HCEC 1CT (cell line): ENCODE data around the gene MAGEF1.
A peak's percentile ranks its signal among the peaks of the same experiment; 100 is the strongest.

Experiments
- DNase-seq: peaks from one replicate; pipeline ENCODE4 v3.0.0-alpha.2; 2017

Gene MAGEF1, protein sequence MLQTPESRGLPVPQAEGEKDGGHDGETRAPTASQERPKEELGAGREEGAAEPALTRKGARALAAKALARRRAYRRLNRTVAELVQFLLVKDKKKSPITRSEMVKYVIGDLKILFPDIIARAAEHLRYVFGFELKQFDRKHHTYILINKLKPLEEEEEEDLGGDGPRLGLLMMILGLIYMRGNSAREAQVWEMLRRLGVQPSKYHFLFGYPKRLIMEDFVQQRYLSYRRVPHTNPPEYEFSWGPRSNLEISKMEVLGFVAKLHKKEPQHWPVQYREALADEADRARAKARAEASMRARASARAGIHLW

DNA sequence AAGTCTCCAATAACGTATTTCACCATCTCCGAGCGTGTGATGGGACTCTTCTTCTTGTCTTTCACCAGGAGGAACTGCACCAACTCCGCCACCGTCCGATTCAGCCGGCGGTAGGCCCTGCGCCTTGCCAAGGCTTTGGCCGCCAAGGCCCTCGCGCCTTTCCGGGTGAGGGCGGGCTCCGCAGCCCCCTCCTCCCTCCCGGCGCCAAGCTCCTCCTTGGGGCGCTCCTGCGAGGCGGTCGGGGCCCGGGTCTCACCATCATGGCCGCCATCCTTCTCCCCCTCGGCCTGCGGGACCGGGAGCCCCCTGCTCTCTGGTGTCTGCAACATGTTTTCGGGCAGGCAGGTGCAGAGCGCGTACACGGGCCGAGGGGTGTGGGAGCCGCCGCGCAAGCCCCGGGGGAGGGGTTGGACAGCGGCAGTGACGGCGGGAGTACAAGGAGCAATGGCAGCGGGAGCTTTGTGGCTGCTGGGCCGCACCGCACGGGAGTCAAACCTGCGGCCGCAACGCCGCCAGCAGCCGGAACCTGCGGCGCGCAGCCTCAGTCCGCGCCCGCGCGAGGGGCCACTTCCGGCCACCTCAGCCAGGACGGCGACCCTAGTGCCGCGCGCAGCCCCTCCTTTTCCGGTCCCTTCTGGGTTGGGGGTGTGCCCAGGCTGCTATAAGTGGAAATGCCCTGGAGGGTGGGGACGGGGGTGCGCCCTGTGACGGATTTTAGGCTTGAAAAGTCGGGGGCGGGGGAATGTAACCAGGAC, at the start of gene MAGEF1:
TSS of gene MAGEF1 (minus strand) at position 572 of the 755 bp plus-strand sequence. CDS start at position 329, 243 bp downstream.
- peak; percentile 48 for DNase-seq

GRCh38 chr3:184761075-184761841, 49.4 kb upstream of the MAGEF1 start:
- DNase-seq = no peak

GRCh38 chr3:184760337-184761074, 48.6 kb upstream of the MAGEF1 start:
- no peak for DNase-seq

DNA sequence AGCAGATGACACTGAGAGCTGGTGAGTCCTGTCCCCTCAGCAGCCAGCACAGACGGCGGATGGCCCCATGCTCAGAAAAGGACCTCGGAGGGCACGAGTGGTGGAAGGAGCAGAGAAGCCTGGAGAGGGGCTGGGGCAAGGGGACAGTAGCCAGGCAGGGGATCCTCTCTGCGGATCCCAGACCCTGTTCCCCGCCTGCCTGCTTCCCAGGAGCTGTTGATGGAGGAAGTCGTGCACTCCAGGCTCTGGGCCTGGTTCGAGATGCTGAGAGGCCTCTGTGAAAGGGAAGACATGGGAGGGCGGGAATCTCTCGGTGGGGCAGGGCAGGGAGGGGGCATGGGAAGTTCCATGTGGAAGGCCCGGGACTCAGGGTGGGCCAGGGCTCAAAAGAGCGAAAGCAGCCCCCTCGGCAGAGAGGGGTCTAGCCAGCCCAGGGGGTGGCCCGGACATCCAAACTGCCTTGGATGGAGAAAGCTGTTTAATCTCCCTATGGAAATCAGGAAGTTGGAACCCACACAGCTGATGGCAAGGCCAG, 47.9 kb upstream of the MAGEF1 start:
- DNase-seq = no peak

- no peak for DNase-seq
Observed at GRCh38 chr3:184758056-184758455, 46.2 kb upstream of the MAGEF1 start.

DNA sequence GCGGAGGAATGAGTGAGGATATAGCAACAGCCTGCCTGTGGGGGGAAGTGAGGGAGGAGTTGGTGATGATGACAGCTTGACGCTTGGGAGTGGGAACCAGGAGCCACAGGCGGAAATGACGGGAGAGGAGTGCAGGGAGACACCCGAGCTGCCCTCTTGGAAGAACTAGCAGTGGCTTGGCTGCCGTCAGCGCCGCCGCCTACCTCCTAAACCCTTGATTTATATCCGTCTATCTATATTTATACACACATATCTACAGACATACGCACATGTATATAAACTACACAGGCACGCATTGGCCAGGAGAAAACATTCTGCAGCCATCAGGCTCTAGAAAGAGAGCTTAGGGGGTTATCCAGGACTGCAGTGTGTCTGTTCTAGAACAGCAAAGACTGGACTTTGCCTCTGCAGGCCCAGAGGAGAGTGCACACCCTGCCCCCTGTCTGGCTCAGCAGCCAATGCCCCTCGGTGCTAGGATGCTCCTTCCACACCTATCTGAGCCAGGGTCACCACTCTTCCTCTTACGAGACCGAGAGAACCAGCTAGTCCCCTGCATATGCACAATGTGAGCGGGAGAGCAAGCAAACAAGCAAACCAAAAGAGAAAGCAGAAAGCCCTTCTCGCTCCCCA, 45.3 kb upstream of the MAGEF1 start:
- peak; percentile 77 for DNase-seq

- DNase-seq = no peak
Observed at GRCh38 chr3:184756151-184757021, 44.5 kb upstream of the MAGEF1 start.

- no peak for DNase-seq
Observed at GRCh38 chr3:184755315-184755731, 43.5 kb upstream of the MAGEF1 start.

DNA sequence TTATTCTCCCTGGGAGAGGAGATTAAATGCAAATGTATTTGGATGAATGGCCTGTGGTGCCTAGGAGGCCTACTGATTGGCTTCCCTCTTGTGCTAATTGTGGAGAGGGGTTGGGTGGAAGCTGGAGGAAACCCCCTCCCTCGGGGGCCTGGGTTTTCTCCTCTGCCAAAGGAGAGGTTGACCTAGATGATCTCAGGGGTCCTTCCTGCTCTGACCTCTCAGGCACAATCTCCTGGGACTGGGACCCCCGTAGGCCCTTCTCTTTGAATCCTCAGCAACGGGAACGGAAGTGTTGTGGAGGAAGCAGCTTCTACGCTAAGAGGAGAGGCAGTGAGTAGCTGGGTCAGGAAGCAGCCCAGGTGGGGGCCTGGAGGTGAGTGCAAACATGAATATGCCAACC, 40.5 kb upstream of the MAGEF1 start:
- DNase-seq = no peak

DNA sequence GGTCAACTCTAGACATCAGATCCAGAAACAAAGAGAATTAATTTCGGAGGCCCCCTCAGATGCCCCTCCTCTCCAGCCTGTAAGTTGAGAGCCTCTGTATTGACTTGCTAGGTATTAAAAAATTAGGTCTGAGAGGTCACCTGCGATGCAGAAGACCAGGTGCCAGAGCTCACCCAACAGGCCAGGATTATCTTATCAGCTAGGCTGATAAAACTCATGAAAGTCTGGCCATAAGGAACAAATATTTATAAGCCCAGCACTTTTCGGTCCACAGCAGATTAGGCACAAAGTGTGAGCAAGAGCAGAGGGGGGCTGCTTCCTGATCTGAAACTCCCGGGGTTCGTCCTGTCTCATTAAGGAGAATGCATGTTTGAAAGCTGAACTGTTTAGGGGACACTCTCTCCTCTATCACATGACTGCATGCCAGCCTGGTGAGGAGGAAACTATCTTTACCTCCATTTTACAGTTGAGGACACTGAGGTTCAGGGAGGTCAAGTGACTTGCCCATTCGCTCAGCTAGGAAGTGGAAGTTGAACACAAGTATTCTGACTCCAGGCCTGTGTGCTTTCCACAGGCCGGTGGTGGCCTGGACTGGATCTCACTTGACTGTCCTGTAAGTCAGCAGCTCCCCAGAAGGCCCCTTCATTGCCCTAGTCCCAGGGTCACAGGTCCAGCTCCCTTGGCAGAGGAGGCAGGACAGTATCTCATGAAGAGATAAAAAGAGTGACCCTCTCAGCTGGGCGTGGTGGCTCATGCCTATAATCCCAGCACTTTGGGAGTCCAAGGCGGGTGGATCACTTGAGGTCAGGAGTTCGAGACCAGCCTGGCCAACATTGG, 39.6 kb upstream of the MAGEF1 start:
- no peak for DNase-seq

DNA sequence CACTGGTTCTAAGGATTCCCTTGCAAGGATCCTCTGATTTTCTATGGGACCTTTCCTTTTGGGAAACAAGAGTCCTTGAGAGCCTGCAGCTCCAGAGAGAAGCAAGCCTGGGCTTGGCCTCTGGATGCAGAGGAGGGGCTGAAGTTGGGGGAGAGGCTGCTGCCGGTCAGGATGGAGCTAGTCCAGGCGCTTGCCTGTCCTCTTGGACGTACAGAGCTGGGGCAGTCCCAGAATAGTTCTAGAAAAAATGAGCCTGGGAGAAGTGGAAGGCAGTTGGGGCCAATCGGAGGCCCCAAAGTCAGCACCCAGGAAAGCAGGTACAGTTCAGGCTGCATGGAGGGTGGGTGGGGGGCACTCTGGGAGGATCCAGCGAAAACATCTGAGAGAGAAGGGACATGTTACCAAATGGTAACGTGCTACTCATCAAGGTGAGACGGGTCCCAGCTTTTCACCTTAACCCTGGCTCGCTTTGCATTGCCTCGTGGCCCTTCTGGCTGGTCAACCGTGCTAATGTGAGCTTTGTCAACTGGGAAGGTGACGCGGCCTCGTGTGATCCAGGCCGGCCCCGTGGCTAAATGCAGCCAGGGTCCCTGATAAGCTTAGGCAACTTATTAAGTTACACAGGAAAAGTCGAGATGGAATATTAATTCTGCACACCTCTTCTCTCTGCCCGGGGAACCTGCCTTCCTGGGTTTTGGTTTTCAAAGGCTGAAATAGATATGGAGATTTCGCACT, 38.7 kb upstream of the MAGEF1 start:
- DNase-seq = no peak

DNA sequence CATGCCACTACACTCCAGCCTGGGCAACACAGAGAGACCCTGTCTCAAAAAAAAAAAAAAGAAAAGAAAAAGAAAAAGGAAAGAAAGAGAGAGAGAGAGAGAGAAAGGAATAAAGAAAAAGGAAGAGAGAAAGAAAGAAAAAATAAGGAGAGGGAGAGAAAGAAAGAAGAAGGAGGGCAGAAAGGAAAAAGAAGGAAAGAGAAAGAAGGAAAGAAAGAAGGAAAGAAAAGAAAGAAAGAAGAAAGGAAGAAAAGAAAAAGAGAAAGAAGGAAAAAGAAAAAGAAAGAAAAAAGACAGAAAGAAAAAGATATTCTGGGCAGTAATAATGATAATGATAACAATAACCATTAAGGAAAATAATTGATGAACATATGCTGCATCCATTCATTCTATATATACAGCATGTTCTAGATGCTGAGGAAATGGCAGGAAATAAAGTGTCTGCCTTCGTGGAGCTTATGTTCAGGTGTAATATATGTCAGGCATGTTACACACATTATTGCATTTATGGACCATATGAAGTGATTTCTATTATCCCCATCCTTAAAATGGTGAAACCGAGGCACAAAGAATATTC, 37.4 kb upstream of the MAGEF1 start:
- DNase-seq = no peak

DNA sequence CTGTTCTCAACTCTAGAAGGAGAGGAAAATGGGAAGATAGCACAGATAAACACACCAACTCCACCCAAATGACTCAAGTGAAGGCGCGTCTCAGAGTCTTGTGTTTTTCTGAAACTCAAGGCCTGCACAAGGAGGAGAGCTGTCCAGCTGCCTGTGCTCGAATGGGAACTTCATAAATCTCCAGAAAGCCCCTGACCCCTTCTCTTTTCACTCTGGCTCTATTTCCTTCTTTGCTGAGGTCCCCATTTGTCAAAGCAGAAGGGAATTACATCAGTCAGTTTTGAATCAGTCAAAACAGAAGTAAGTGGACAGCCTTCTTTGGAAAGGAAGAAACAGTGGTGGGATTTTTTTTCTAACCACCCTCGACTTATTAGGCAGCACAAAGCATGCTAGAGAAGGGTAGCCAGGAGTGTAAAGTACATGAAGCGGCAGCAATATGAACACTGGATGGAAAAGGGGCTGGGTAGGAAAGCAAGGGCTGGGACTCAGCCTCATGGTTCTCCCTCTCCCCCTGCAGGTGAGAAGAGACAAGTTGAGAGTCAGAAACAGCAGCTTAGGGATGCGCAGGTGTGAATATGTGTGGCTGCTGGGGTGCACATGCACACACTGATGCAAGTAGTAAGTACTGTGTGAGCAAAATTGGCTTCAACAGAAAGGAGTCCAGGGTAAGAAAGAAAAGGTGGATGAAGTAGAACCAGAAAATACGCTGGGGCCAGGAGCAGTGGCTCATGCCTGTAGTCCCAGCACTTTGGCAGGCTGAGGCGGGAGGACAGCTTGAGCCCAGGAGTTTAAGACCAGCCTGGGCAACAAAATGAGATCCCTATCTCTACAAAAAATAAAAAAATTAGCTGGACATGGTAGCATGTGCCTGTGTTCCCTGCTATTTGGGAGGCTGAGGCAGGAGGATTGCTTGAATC, 36.6 kb upstream of the MAGEF1 start:
- DNase-seq = no peak

- DNase-seq = no peak
Observed at GRCh38 chr3:184746131-184747120, 34.6 kb upstream of the MAGEF1 start.

DNA sequence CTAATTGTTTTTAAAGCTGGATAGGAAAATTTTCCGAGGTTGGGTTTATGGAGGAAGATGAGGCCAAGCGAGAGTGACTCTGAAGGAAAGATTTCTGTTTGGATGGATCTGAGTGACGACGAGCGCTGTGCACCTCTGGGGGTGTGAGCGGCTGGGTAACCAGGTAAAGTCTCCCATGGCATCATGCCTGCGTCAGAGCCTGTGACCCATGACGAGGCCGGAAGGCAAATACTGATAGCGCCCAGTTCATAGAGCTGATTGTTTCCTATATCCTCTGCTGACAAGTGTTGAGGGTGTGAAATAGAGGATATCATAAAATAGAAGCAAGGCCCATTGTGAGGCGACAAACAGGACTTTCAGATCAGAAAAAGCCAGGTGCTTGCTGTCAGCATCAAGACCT, 33.7 kb upstream of the MAGEF1 start:
- no peak for DNase-seq

- no peak for DNase-seq
Observed at GRCh38 chr3:184743248-184743647, 31.4 kb upstream of the MAGEF1 start.
